NCI-H748 (cell line): ENCODE data around the gene TLE1.
"Not testable (repeated sequence)": the region's sequence is repeated elsewhere in the genome, so short reads cannot be mapped to it uniquely, and the experiment has no call there.

ENCODE experiments used
- DNase-seq: peaks from one replicate; lab custom pipeline; 2025; ENCODE audit not compliant: unreplicated experiment; lab: John Stamatoyannopoulos, UW

The TLE1 gene

DNA sequence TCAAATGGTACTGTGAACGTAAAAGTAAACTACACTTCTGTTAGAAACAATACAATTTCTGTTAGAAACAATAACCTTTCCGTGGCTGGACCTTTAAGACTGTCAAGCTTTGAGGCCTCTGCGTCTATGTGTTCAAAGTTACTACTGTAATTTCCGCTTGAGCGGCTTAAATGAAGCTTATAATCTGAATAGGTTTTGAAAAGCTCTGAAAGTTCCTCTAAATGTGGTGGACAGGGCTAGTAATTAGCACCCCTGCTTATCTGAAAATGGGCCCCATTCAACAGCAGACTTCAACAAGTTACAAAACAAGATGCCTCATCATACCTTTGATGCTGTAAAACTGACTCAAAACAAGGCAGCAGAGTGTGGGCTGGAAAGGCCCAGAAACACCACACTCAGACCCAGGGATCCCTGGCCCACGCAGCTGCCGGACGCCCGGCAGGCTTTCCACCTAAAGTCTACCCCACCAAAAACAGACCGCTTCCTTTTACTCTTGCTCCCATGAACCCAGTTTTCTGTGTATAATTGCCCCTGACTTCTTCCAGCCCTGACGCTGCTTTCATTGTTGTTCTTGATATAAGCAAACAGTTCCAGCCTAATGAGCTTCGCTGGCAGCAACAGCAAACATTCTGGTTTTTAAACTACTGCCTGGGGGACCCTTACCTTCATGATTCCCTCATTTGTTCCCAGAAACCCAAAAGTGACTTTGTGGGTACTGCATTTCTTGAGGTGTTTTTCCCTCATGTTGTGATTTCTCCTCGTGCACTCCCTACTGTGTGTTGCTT lies 66.7 kb downstream of the TLE1 start:
- peak; percentile 84 for DNase-seq

DNA sequence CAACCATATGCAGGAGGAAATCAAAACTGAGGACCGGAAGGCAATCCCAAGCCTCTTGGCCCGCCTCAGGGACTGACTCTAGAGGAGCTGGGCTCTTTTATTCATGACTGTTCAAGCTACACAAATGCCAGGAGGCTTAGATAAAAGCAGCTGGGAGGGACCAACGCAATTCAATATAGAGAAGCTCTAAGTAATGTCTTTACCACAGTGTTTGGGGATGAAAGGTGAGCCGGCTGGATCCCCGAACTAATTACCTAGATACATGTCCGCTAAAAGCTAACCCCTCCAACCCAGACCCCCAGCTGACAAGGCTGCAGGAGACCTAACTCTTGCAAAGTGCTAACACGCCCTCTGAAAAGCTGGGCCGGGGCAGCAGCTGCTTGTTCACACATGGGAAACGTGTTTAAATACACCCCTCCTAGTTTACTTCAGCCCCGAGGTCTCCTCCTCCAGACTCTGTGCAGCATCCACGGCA lies 67.5 kb downstream of the TLE1 start:
- DNase-seq: peak; percentile 98

DNA sequence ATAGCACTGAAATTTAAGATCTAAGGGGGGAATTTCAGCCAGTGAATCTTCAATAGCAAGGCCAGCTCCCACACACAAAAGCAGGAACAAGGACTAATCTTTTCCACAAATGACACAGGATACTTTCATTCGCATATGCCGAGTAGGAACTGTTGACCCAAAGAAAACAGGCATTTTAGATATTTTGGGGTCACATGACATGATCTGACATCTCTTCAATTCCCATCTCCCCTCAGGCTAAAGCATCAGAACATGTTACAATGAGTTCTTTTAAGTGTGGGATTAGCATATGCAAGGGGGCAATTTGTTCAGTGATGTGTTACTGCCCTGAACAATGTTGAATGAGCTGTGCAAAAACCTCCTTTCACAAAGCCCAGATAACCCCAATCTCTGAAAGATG lies 68.2 kb downstream of the TLE1 start:
- DNase-seq: no peak

DNA sequence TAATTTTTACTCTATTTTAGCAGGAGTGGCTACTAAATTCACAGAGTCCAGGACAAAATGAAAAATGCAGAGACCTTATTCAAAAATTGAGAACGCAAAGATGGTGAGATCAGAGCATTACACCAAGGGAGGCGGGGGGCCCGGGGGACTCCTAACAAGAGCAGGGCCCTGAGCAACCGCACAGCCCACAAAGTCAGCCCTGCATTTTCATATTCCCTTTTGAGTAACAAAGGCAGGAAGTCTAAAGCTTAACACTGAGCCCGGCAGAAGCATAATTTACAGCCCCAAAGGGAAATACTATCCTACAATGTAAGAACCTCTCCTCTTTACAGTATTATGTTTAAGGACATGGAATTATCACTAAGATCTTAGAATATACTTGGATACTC lies 69.4 kb downstream of the TLE1 start:
- DNase-seq: no peak

DNA sequence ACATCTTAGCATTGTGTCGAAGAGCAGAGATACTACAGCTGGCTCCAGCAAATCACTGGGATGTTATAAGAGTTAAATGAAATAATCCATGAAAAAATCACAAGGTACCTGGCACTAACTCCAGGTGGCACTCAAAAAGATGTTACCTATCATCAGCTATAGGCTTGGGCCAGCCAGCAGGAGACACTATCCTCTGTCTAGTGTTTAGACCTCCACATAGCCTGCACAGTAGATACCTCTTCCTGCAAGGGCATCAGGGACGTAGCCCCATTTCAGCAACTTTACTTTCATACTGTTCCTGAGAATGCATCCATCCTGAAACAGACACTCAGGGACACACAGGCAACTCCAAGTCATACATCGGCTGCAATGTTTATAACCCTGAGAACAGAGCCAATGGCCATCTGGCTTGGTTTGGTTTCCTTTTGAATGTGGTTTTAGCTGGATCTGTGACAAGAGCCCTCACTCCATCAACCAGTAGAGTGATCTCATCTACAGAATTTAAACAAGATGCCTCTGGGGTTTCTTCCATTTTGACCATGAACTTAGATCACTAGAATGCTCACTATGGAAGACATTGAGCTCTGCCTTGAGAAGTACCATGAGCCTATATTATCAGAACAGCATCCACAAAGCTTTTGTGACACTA lies 69.9 kb downstream of the TLE1 start:
- DNase-seq: no peak

DNA sequence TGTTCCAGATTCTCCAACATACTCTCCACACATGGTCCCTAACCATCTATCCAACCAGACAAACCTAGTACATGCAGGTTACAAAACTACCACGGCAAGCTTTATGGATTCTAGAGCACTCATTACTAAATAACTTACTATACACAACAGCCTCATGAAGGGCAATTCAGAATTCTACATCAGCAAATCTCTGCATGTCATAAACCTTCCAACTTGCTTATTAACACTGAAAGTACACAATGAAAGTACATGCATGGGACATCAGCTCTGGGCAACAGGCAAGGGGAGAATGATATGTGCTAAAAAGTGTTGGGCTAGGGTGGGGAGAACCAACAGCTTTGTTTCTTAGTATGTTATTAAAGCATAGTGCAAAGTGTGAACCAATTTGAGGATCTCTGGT lies 70.4 kb downstream of the TLE1 start:
- DNase-seq: no peak

DNA sequence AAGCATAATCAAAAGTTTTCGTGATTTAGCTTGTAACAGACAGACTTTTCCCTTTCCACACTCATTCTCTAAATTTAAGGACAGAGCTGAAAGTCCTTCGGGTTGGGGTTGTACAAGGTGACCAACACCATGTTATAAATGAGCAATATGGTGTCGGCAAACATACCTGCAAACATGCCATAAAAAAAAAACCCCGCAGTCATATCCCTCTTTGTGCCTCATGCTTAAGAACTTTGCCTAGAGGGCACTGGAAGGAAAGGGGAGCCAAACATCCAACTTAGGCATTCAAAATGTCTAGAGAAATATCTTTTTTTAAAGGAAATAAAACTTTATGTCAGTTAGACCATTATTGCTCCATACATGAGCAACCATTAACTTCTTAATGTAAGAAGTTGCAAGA lies 73.2 kb downstream of the TLE1 start:
- DNase-seq: no peak

DNA sequence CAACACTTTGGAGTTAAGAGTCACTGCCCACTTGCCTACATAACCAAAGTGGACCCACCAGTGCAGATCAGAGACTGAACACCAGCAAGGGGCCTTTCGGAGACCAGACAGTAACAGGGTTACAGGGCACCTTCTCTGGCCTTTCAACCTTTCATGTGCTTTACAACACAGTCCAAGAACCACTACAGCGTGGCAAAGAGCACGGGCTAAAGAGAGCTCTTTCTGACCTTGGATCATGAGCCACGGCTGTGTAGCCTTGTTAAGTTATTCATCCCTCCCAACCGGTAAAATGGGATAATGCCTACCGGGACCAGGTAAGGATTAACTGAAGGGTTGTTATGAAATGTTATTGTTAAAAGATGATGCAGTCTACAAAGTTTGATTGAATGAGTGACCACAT lies 75.0 kb downstream of the TLE1 start:
- DNase-seq: no peak

DNA sequence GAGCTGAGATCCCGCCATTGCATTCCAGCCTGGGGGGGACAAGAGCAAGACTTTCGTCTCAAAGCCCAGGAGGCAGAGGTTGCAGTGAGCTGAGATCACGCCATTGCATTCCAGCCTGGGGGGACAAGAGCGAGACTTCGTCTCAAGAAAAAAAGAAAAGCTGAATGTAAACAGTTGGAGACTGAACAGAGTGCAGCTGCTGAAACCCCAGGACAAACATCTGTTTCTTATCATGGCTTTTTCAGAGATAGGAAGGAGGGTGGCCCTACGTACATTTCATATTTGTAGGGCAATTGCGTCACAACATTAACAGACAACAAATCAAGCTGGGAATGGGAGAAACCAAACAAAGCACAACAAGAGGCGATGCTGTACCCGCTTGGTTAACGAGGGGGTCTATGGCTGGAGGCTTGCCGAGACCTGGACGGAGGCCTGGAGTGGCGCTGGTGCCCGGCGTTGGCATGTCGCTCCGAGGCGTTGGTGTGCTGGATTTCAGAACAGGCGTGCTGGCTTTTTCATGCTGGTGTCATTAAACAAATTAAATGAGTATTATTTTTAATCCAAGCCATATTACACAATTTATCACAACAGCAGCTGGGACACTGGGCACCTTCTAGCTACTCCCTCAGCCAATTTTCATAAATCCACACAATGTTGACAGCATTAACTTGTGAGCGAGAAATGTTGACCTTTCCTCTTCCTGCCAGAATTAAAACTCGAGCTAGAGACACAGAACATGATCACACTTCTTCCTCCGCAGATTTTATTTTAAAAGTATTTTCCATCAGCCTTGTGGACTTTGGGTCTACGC lies 76.1 kb downstream of the TLE1 start:
- no peak for DNase-seq

DNA sequence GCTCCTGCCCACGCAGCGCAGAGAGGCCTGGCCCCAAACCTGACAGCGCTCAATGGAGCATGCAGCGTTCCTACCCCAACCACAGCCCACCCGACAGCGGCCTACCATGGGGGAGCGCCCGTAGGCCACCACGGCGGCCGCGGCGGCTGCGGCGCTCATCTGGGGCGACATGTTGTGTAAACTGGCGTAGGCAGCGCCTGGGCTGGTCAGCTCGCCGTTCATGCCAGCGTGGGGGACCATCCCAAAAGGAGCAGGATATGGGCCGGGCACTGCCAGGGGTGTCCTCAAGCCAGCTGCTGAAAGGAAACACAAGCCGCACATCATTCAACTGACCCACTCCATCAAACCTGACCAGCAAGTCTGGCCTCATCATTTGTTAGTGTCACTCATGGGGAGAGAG lies 77.7 kb downstream of the TLE1 start:
- no peak for DNase-seq

DNA sequence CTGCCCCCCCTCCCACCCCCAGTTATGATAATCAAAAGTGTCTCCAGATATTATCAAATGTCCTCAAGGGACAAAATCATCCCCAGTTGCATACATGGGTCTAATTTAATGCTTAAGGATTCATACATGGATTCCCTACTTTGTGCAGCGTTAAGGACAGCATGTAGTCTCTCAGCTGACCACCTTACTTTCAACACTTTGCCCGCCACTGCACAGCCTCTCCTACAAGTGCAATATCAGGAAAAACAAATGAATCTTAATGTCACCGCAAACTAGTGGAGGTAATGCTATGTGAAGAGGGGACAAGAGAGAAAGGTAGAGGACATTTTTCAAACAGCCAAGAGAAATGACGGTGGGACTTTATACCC lies 78.6 kb downstream of the TLE1 start:
- DNase-seq: no peak

DNA sequence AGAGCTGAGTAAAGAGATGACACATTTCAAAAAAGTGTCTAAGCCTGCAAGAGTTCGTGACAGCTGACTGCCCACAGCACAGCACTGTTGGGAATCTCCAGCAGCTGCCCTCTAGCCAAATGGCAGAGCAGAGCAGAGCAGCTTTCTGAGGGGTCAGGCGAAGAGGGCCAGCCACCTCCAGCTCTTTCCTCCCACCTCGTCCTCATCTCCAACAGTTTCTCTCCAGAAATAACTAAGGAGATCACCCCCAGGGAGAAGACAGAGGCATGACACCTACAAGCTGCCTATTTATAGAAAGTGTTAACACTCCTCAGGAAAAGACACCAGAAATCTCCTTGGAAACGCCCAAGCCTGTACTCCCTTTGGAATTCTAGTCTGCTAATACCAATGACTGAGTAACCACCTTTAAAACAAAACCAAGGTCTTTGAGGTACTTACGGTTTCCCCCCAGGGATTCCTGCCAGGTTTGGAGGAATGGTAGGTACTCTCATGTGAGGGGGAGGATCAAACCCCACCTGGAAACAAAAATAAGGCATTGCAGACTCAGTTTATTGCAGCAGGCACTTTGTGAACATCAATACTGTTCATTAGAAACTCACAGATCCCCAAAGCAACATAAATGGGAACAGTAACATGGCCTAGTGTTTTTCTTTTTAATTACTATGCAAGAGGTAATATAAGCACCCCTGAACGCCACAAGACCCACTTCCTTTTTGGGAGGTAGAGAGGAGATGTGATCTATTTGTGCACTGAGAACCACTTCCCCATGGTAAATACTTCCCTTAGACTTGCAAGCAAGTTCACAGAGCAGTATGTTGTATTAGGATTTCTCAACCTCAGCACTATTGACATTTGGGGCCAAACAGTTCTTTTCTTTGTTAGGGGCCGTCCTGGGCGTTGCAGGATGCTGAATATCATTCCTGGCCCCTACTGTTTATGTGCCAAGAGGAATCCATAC lies 79.3 kb downstream of the TLE1 start:
- no peak for DNase-seq

DNA sequence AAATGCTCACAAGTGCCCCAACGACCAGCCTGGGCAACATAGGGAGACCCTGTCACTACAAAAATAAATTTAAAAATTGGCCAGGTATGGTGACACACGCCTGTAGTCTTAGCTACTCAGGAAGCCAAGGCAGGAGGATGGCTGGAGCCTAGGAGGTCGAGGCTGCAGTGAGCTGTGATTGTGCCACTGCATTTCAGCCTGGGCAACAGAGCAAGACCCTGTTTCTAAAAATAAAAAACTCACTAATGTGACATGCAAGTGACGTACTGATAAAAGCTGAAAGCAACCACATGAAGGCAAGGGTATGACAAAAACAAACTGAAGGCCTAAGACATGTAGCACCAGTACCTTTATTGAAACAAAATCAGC lies 81.1 kb downstream of the TLE1 start:
- DNase-seq: no peak

DNA sequence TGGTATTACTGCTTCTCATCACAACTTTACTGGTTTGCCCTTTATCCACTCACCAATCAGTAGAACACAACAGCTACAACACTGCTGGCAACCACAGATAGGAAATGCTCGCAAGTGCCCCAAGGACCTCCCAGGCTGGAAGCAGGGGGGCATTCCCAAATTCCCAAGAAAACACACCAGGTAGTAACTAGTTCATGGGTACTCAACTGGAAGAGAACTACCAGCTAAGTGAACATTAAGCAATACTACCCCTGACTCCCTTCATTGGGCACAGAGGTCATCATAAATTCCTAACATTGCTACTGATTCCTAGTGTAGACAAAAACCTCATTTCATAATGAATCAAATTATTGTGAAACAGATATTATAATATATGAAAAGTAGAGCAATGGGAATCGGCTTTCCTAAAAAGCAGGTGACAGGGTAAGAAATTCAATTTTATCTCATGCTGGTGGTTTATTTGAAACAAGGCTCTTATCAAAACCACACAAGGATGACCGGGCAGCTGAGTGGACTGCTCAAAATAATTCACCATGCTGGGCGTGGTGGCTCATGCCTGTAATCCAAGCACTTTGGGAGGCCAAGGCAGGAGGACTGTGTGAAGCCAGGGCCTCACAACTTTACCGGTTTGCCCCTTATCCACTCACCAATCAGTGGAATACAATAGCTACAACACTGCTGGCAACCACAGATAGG lies 81.6 kb downstream of the TLE1 start:
- no peak for DNase-seq

DNA sequence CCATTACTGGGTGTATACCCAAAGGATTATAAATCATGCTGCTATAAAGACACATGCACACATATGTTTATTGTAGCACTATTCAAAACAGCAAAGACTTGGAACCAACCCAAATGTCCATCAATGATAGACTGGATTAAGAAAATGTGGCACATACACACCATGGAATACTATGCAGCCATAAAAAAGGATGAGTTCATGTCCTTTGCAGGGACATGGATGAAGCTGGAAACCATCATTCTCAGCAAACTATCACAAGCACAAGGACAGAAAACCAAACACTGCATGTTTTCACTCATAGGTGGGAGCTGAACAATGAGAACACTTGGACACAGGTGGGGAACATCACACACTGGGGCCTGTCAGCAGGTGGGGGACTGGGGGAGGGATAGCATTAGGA lies 83.1 kb downstream of the TLE1 start:
- DNase-seq: not testable (repeated sequence)

DNA sequence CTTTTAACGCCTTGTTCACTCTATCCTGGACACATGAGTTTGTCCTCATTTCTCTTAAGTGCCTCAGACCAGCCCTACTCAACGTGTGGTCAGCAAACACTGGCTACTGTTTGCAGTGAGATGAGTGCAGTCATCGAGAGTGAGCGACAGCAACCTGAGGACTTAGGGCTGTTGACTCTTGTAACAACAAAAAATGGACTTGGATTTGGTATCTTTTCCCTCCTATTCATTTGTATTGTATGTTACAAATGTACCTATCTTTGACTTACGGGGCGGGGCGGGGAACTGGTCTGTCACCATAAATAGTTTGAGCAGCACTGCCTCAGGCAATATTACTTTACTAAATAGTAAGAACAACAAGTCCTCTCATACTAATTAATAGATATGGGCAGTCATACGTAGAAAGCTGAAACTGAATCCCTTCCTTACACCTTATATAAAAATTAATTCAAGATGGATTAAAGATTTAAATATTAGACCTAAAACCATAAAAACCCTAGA lies 84.1 kb downstream of the TLE1 start:
- DNase-seq: peak; percentile 74

DNA sequence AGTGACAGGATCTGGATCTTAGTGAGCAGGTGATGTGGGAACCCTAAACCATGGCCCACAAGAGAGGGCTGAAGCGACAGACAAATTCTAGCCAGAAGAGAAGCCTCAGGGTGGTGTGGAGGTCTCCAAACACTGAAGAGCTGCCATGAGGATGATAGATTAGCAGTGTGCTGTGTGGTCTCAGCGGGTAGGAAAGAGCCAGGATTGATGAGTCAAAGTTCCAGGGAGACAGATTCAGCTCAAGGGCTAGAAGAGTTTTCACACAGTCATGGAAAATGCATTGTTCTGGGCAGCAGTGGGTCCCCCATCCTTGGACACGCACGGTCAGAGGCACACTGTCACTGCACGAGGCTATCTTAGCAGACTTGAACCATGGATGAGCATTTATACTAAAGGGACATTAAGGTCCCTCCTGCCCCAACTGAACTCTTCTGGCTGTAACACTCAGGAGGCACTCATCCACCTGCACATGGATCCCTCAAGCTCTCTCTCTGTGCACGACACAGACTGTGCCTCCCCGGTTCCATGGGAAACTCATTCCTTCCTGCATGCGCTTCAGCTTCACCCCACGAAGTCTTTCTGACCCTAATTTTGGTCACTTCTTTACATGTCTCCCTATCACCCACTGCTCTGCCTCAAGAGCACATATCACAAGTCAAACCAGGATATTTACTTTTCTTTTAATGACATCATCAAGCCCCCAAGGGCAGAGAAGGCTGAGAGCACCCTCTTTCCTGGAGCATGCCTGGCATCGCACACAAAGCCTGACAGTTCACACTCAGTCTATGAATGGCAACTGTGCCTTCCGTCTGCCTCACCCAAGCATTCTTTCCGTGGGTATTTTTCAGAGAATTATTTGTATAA lies 84.8 kb downstream of the TLE1 start:
- no peak for DNase-seq

DNA sequence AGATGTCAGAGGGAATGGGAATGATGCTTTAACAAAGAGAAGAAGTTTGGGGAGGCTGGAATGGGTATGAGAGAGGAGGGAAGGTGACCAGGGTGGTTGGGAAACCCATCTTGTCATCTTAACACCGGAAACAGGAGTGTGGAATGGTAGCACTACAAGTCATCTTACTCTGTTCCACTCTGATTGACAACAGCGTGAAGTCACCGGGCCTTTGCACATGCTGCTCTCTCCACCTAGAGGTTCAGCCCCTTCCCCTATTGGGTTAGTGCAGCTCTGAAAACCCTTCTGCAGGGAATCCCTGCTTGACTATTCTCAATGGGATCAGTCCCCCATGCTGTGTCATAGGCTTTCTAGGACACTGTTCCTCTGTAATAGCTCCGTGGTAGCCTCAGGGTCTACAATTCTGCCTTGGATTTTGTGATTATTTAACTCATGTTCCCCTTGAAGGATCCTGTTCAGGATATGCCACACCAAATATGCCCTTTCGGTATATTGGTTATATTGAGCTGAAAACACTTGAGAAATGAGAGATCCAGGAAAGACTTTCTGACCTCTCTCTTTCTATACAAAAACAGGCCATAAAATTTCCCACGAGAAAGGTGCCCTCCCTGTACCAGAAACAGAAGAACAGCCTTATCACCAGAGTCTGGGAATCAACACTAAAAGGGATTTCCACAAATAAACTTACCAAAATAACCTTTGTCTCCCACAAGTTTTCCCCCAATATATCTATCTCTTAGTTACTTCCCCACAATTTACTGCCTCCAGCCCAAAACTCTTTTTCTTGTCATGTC lies 86.3 kb downstream of the TLE1 start:
- DNase-seq: no peak
